ENCODE data around the gene FREM2. TPM values are rescaled to one million over a fixed set of nuclear protein-coding genes. Genes with fewer than 3 reads are reported as not detected.

The FREM2 gene
- total RNA-seq, 1 donor from 2014 or later = not detected

GRCh38 chr13:38785042-38785441 is 98.2 kb downstream of the FREM2 start:
- H3K9me3 ChIP-seq (replicated peaks) = no peaks in the 10 kb centered on the region
- TF ChIP-seq CTCF (IDR thresholded peaks at IDR 0.05; ENCODE audit: borderline replicate concordance) = no peak
- no peak overlapping the region for H3K4me3 ChIP-seq
- intact Hi-C loops (cut with micrococcal nuclease) = no loop called here
- H3K27me3 ChIP-seq (ENCODE audit: low read depth) = no peaks in the 10 kb centered on the region
- no peak overlapping the region for H3K27ac ChIP-seq (replicated peaks)
- no peak for DNase-seq
- H3K36me3 ChIP-seq = no peaks in the 10 kb centered on the region
- H3K4me1 ChIP-seq = no peaks in the 10 kb centered on the region

DNA sequence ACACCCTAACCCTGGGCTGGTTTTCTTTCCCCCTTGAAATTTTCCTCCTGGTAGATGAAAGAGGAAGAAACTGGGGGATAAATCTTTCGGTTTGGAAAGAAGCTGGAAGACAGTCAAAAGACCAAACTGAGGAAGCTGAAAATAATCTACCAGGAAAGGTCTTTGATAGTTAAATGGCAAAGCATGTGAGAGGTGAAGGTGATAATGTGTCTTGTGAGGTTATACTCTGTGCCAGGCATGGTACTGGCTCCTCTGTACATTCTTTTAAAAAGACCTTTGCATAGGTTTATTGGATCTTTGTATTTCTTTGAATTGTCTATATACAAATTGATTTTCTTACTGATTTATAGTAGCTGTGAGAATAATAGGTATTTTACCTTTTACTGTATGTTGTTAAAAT is 98.6 kb downstream of the FREM2 start:
- no peak for TF ChIP-seq CTCF (IDR thresholded peaks at IDR 0.05; ENCODE audit: borderline replicate concordance)
- intact Hi-C loops (cut with micrococcal nuclease) = no loop called here
- Histone ChIP-seq H3K4me3 (no peak overlapping the region), H3K4me1 (no peaks in the 10 kb centered on the region), H3K36me3 (no peaks in the 10 kb centered on the region), H3K9me3 (replicated peaks) (no peaks in the 10 kb centered on the region), H3K27ac (replicated peaks) (no peak overlapping the region), H3K27me3 (ENCODE audit: low read depth) (no peaks in the 10 kb centered on the region)
- DNase-seq = no peak

DNA sequence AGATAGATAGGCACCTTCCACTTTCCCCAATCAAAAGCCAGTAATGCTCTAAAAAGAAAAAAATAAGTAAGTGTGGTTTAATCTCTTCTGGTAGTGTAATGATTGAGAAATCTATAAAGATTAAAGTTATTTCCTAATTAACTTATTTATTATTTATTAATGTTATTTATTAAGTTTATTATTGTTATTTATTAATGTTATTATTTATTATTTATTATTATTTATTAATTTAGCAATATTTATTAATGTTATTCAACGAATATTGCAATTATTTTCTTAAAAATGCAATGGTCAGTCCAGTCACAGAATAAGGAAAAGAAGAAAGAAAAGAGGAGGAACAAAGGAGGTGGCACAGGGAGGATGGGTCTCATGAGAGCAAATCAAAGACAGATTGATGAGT is 100.7 kb downstream of the FREM2 start:
- no peaks in the 10 kb centered on the region for H3K4me1 ChIP-seq
- no peaks in the 10 kb centered on the region for H3K9me3 ChIP-seq (replicated peaks)
- no peaks in the 10 kb centered on the region for H3K27me3 ChIP-seq (ENCODE audit: low read depth)
- DNase-seq = no peak
- H3K27ac ChIP-seq (replicated peaks) = no peak overlapping the region
- H3K36me3 ChIP-seq = no peaks in the 10 kb centered on the region
- no peak overlapping the region for H3K4me3 ChIP-seq
- intact Hi-C loops (cut with micrococcal nuclease) = no loop called here
- no peak for TF ChIP-seq CTCF (IDR thresholded peaks at IDR 0.05; ENCODE audit: borderline replicate concordance)

- no peak for TF ChIP-seq CTCF (IDR thresholded peaks at IDR 0.05; ENCODE audit: borderline replicate concordance)
- Histone ChIP-seq H3K27me3 (ENCODE audit: low read depth) (no peaks in the 10 kb centered on the region), H3K36me3 (no peaks in the 10 kb centered on the region), H3K4me1 (no peaks in the 10 kb centered on the region), H3K27ac (replicated peaks) (no peak overlapping the region), H3K9me3 (replicated peaks) (peaks cover 37% of the 10 kb centered on the region), H3K4me3 (no peak overlapping the region)
- intact Hi-C loops (cut with micrococcal nuclease) = no loop called here
- no peak for DNase-seq
These were observed 110.0 kb downstream of the FREM2 start for GRCh38 chr13:38796890-38797289.

GRCh38 chr13:38803531-38803930 is 116.7 kb downstream of the FREM2 start:
- no peak for TF ChIP-seq CTCF (IDR thresholded peaks at IDR 0.05; ENCODE audit: borderline replicate concordance)
- no peaks in the 10 kb centered on the region for H3K36me3 ChIP-seq
- DNase-seq = no peak
- H3K9me3 ChIP-seq (replicated peaks) = peaks cover 33% of the 10 kb centered on the region
- no peak overlapping the region for H3K4me3 ChIP-seq
- intact Hi-C loops (cut with micrococcal nuclease) = no loop called here
- H3K4me1 ChIP-seq = no peaks in the 10 kb centered on the region
- H3K27me3 ChIP-seq (ENCODE audit: low read depth) = no peaks in the 10 kb centered on the region
- H3K27ac ChIP-seq (replicated peaks) = no peak overlapping the region

DNA sequence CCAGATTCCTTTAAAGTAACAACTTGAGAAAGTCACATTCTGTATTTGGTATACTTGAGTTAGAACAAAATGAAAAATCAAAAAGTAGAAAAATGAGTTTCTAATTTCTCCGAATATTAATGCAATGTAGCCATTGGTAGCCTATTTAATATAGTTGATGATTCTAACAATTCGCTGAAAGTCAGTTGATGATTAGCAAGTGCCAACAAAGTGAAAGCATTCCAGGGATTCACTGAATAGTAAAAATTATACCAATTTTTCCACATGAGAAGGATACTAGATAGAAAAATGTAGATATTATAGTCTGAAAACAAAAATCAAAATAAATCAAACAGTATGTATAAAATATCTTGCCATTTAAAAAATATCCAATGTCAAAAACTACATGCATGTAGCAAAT is 117.2 kb downstream of the FREM2 start:
- Histone ChIP-seq H3K36me3 (no peaks in the 10 kb centered on the region), H3K9me3 (replicated peaks) (peaks cover 38% of the 10 kb centered on the region), H3K27me3 (ENCODE audit: low read depth) (no peaks in the 10 kb centered on the region), H3K4me1 (no peaks in the 10 kb centered on the region), H3K4me3 (no peak overlapping the region), H3K27ac (replicated peaks) (no peak overlapping the region)
- no peak for DNase-seq
- no peak for TF ChIP-seq CTCF (IDR thresholded peaks at IDR 0.05; ENCODE audit: borderline replicate concordance)
- intact Hi-C loops (cut with micrococcal nuclease) = no loop called here

Data from left ventricle myocardium inferior (tissue), 1 donor.